Tibial artery (tissue), 4 donors: Measurements from ENCODE around the gene PAXX.
A peak's percentile ranks its signal among the peaks of the same experiment; 100 is the strongest.

ENCODE experiments used
- DNase-seq, 2 donors: peaks; one replicate each; pipeline ENCODE4 v3.0.0-alpha.2; 2019
- H3K27ac ChIP-seq, 2 donors: fragments of 200-600 bp; sonication (generic) in 1 of 2; 1 replicate in 1 of 2; 2 replicates in 1 of 2; pipeline ENCODE4 v1.5.1; 2018 to 2019; ENCODE audit warnings: mild to moderate bottlenecking in 1 of 2
- H3K27me3 ChIP-seq, 2 donors: fragments of 200-600 bp; sonication (generic) in 1 of 2; one replicate each; pipeline versions ENCODE4 v1.5.1 to v1.6.0; 2016 to 2019
- H3K36me3 ChIP-seq, 3 donors: fragments of 200-600 bp; sonication (generic) in 2 of 3; one replicate each; pipeline ENCODE4 v1.5.1; 2016 to 2019; ENCODE audit warnings: mild to moderate bottlenecking in 2 of 3
- H3K4me1 ChIP-seq, 4 donors: fragments of 200-600 bp; sonication (generic) in 2 of 4; 1 replicate in 3 of 4; 2 replicates in 1 of 4; pipeline ENCODE4 v1.5.1; 2016 to 2019
- H3K4me3 ChIP-seq, 2 donors: fragments of 200-600 bp; sonication (generic) in 1 of 2; 1 replicate in 1 of 2; 2 replicates in 1 of 2; pipeline ENCODE4 v1.5.1; 2018 to 2019; ENCODE audit warnings: mild to moderate bottlenecking in 2 of 2
- H3K9me3 ChIP-seq, 3 donors: fragments of 200-600 bp; sonication (generic) in 1 of 3; one replicate each; pipeline ENCODE4 v1.5.1; 2016 to 2019
- intact Hi-C: fragments of 100-400 bp; cut with DNase I; formaldehyde crosslinking; loops from one replicate; pipeline ENCODE4 v1.15.0; 2023; ENCODE audit warnings: low total_unique reads
- TF ChIP-seq, protein P1 (sequence below), 2 experiments: fragments of 200-600 bp in 1 of 2; fragments of 450-650 bp in 1 of 2; IDR thresholded peaks; one replicate each; pipeline ENCODE4 v1.5.1; 2017 to 2019; ENCODE audit warnings: antibody characterized with exemption in 2 of 2, mild to moderate bottlenecking in 1 of 2, moderate library complexity in 1 of 2

The PAXX gene

DNA sequence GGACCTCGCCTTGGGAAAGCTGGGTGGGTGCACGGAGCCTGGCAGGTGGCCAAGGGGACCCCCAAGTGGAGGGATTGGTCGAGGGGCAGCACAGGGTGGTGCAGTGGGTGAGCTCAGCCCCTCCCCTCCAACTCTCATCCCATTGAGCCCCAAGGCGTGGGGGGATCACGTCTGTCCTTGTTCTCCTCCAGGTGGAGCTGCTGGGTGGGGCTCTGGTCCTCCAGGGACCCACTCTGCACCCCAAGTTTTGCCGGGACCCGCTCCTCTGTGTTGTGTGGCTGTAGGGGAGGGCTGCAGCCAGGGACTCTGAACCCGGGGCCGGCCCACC is 43.2 kb downstream of the PAXX start:
- TF ChIP-seq, protein P1, sequence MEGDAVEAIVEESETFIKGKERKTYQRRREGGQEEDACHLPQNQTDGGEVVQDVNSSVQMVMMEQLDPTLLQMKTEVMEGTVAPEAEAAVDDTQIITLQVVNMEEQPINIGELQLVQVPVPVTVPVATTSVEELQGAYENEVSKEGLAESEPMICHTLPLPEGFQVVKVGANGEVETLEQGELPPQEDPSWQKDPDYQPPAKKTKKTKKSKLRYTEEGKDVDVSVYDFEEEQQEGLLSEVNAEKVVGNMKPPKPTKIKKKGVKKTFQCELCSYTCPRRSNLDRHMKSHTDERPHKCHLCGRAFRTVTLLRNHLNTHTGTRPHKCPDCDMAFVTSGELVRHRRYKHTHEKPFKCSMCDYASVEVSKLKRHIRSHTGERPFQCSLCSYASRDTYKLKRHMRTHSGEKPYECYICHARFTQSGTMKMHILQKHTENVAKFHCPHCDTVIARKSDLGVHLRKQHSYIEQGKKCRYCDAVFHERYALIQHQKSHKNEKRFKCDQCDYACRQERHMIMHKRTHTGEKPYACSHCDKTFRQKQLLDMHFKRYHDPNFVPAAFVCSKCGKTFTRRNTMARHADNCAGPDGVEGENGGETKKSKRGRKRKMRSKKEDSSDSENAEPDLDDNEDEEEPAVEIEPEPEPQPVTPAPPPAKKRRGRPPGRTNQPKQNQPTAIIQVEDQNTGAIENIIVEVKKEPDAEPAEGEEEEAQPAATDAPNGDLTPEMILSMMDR (IDR thresholded peaks at IDR 0.05), result peak in 1 of 2 experiments; percentile 9
- no peak for DNase-seq
- H3K9me3 ChIP-seq, result no peaks in the 10 kb centered on the region
- no peak overlapping the region for H3K27ac ChIP-seq
- peaks cover 0 to 18% of the 10 kb centered on the region in 2 donors for H3K27me3 ChIP-seq
- H3K4me1 ChIP-seq, result peaks cover 0 to 15% (median 7%) of the 10 kb centered on the region in 4 donors
- H3K4me3 ChIP-seq, result no peak overlapping the region
- intact Hi-C loops, result no loop called here
- peaks cover 5 to 34% (median 14%) of the 10 kb centered on the region in 3 donors for H3K36me3 ChIP-seq

DNA sequence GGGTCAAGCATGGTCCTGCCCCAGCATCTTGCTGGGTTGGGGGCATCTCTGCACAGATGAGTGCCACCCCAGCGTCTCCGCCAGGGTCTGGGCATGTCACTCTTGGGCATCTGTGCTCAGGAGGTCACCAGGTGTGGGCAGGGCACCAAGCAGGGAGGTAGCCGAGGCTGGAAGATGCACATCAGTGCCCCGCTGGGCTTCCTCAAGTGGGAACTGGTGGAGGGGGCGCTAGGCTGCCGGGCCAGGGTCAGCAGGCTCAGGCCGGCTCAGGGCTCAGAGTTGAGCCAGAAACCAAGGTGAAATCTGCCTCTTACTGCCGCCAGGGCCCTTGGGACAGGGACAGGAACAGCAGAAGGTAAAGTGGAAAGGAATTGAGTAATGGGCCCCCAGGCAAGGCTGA is 43.7 kb downstream of the PAXX start:
- Histone ChIP-seq H3K4me3 (no peak overlapping the region), H3K27ac (no peak overlapping the region), H3K27me3 (peaks cover 0 to 18% of the 10 kb centered on the region in 2 donors), H3K36me3 (peaks cover 5 to 39% (median 18%) of the 10 kb centered on the region in 3 donors), H3K4me1 (peaks cover 0 to 15% (median 7%) of the 10 kb centered on the region in 4 donors), H3K9me3 (no peaks in the 10 kb centered on the region)
- intact Hi-C loops, result loop anchor here (2.0 kb wide), 1 partner anchor 249 kb away; no protein-coding TSS in a partner anchor
- TF ChIP-seq, protein P1 (IDR thresholded peaks at IDR 0.05), result no peak
- DNase-seq, result no peak

DNA sequence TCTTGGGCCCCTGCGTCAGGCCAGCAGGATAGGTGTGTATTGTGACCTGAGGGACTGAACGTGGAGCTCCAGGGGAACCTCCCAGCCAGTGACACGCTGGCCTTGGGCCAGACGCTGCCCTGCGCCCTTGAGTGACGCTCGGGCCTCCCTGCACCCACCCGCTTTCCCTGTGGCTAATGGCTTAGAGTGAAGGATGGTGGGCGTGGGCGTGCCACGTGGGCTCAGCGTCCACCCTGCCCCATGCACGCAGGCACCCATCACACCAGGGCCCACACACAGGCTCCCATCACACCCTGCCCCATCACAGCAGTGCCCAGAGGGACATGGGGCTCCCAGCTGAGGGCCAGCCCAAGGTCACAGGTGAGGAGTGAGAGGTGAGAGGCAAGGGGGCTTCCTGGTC is 44.8 kb downstream of the PAXX start:
- intact Hi-C loops, result loop anchor here (2.0 kb wide), 1 partner anchor 250 kb away; no protein-coding TSS in a partner anchor
- DNase-seq, result no peak
- no peak overlapping the region for H3K27ac ChIP-seq
- H3K4me1 ChIP-seq, result peaks cover 0 to 15% (median 7%) of the 10 kb centered on the region in 4 donors
- TF ChIP-seq, protein P1 (IDR thresholded peaks at IDR 0.05), result no peak
- H3K36me3 ChIP-seq, result peaks cover 5 to 41% (median 20%) of the 10 kb centered on the region in 3 donors
- H3K27me3 ChIP-seq, result peaks cover 0 to 18% of the 10 kb centered on the region in 2 donors
- no peaks in the 10 kb centered on the region for H3K9me3 ChIP-seq
- H3K4me3 ChIP-seq, result no peak overlapping the region

DNA sequence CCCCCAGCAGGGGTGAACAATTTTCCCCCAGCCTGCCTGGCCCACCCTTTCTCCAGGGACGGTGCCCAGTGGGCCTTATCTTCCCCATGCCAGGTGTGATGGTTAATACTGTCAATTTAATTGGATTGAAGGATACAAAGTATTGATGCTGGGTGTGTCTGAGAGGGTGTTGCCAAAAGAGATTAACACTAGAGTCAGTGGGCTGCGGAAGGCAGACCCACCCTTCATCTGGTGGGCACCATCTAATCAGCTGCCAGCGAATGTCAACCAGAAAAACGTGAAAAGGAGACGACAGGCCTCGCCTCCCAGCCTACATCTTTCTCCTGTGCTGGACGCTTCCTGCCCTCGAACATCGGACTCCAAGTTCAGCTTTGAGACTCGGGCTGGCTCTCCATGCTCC is 45.3 kb downstream of the PAXX start:
- intact Hi-C loops, result loop anchor here (2.0 kb wide), 1 partner anchor 251 kb away; no protein-coding TSS in a partner anchor
- TF ChIP-seq, protein P1 (IDR thresholded peaks at IDR 0.05), result no peak

DNA sequence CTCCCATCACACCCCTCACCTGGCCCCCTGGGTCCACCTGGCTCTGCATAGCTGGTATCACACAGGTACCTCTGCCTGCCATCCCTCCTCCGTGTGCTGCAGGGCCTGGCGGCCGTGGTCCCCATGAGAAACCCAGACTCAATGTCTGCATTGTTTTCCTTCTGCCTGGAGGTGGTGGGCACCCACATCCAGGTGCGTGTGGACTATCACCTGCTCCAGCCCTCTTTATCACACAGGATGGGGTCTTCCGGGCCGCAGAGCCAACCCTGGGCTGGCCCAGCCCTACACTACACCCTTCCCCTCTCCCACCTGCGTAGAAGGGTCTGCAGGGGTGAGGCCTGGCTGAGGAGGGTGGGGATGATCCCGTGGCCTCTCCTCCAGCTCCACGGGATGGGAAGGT is 46.7 kb downstream of the PAXX start:
- Histone ChIP-seq H3K4me3 (no peak overlapping the region), H3K9me3 (no peaks in the 10 kb centered on the region), H3K4me1 (peaks cover 0 to 22% (median 7%) of the 10 kb centered on the region in 4 donors), H3K27me3 (peaks cover 0 to 18% of the 10 kb centered on the region in 2 donors), H3K27ac (no peak overlapping the region), H3K36me3 (peaks cover 5 to 41% (median 22%) of the 10 kb centered on the region in 3 donors)
- no peak for DNase-seq
- TF ChIP-seq, protein P1 (IDR thresholded peaks at IDR 0.05), result no peak
- intact Hi-C loops, result no loop called here

More for the DNA sequence above, 45.3 kb downstream of the PAXX start:
- Histone ChIP-seq H3K36me3 (peaks cover 5 to 41% (median 22%) of the 10 kb centered on the region in 3 donors), H3K27me3 (peaks cover 0 to 18% of the 10 kb centered on the region in 2 donors), H3K4me1 (peaks cover 0 to 15% (median 7%) of the 10 kb centered on the region in 4 donors), H3K9me3 (no peaks in the 10 kb centered on the region), H3K27ac (no peak overlapping the region), H3K4me3 (no peak overlapping the region)
- DNase-seq, result no peak
